IPS-15b (cell line): ENCODE results near the gene ZNF836.
A peak's percentile ranks its signal among the peaks of the same experiment; 100 is the strongest.

Experiments
- H3K27me3 ChIP-seq: one replicate; pipeline ENCODE4 v1.6.1; 2013; ENCODE audit warnings: low read length; ENCODE audit not compliant: control insufficient read depth, insufficient read depth
- H3K36me3 ChIP-seq: one replicate; pipeline ENCODE4 v1.6.1; 2013; ENCODE audit warnings: low read length; ENCODE audit not compliant: control insufficient read depth, insufficient read depth
- H3K4me1 ChIP-seq: one replicate; pipeline ENCODE4 v1.6.1; 2013; ENCODE audit warnings: mild to moderate bottlenecking, low read length; ENCODE audit not compliant: control insufficient read depth, insufficient read depth
- H3K4me3 ChIP-seq: one replicate; pipeline ENCODE4 v1.5.1; 2013; ENCODE audit warnings: low read depth, low read length
- H3K9ac ChIP-seq: one replicate; pipeline ENCODE4 v1.6.1; 2013; ENCODE audit warnings: low read depth, mild to moderate bottlenecking, low read length
- H3K9me3 ChIP-seq: one replicate; pipeline ENCODE4 v1.6.1; 2013; ENCODE audit warnings: mild to moderate bottlenecking, low read length; ENCODE audit not compliant: control insufficient read depth, insufficient read depth

Gene ZNF836

DNA sequence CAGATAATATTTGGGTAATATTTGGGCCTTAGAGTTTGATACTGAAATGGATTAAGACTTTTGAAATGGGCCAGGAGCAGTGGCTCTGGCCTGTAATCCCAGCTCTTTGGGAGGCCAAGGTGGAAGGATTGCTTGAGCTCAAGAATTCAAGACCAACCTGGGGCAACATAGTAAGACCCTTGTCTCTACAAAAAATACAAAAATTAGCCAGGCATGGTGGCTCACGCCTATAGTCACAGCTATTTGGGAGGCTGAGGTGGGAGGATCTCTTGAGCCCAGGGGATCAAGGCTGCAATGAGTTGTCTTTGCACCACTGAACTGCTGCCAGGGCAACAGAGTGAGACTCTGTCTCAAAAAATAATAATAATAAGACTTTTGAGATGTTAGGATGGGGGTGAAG, 926 bp upstream of the ZNF836 start:
- Histone ChIP-seq H3K36me3 (peaks cover 8% of the 10 kb centered on the region), H3K27me3 (no peaks in the 10 kb centered on the region), H3K4me3 (no peak overlapping the region), H3K9me3 (no peaks in the 10 kb centered on the region), H3K4me1 (peaks cover 5% of the 10 kb centered on the region), H3K9ac (no peak overlapping the region)

DNA sequence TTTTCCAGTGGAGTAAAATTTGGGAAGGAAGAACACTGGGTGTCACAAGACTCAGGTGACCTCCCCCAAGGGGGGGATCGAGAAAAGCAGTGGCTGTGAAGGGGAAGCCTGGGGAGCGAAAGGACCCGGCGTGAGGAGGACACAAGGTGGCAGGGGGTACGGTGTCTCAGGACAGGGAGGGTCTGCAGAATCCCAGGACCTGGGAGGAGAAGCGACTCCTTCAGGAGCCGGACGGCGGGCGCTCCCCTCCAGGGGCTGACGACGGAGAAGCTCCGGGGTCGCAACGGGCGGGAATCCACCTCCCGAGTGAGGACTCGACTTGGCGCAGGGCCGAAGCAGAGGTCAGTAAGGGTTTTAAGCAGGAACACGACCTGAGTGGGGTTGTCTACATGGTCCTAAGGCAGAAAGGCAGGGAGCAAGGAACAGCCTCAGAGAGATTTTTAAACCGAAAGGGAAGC, 529 bp downstream of the ZNF836 start:
- peak overlapping the region; percentile 85 for H3K4me3 ChIP-seq
- H3K36me3 ChIP-seq: peaks cover 11% of the 10 kb centered on the region
- no peaks in the 10 kb centered on the region for H3K27me3 ChIP-seq
- H3K9me3 ChIP-seq: no peaks in the 10 kb centered on the region
- H3K9ac ChIP-seq: peak overlapping the region; percentile 62
- H3K4me1 ChIP-seq: peaks cover 5% of the 10 kb centered on the region

DNA sequence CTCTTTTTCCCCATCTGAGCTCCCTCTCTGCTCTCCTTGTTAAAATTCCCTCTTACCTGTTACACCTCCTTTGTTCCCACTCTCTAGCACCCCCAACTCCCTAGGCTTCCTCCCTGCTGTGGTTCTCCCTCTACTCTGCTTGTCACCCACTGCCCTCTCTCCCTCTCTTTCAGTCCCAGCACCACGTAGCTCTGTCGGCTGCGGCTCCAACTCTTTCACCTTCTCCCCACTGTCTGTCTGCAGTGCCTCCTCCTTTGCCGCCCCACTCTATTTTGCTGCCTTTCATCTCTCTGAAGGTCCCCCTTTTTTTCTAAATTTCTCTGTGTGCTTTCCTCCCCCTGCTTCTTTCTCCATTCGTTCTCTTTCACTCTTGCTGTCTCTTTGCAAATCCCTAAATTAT, 1.1 kb downstream of the ZNF836 start:
- H3K4me3 ChIP-seq: peak overlapping the region; percentile 85
- peaks cover 5% of the 10 kb centered on the region for H3K4me1 ChIP-seq
- H3K36me3 ChIP-seq: peaks cover 11% of the 10 kb centered on the region
- no peak overlapping the region for H3K9ac ChIP-seq
- H3K9me3 ChIP-seq: no peaks in the 10 kb centered on the region
- H3K27me3 ChIP-seq: no peaks in the 10 kb centered on the region

DNA sequence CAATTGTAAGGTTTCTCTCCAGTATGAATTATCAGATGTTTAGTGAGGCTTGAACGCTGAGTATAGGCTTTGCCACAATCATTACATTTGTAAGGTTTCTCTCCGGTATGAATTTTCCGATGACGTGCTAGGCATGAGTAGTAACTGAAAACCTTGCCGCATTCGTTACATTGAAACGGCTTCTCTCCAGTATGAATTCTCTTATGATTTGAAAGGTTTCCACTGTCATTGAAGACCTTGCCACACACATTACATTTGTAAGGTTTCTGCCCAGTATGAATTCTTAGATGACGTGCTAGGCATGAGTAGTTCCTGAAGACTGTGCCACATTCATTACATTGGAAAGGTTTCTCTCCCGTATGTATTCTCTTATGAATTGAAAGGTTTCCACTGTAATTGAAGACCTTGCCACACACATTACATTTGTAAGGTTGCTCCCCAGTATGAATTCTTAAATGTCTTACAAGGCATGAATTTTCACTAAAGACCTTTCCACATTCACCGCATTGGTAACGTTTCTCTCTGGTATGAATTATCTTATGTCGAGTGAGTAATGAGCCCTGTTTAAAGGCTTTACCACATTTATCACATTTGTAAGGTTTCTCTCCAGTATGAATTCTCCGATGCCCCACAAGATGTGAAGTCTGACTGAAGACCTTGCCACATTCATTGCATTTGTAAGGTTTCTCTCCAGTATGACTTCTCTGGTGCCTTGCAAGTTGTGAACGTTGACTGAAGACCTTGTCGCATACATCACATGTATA, 15.6 kb downstream of the ZNF836 start:
- H3K9me3 ChIP-seq: peaks cover 31% of the 10 kb centered on the region
- peaks cover 11% of the 10 kb centered on the region for H3K36me3 ChIP-seq
- H3K27me3 ChIP-seq: no peaks in the 10 kb centered on the region
- no peak overlapping the region for H3K9ac ChIP-seq
- H3K4me3 ChIP-seq: no peak overlapping the region
- H3K4me1 ChIP-seq: no peaks in the 10 kb centered on the region

DNA sequence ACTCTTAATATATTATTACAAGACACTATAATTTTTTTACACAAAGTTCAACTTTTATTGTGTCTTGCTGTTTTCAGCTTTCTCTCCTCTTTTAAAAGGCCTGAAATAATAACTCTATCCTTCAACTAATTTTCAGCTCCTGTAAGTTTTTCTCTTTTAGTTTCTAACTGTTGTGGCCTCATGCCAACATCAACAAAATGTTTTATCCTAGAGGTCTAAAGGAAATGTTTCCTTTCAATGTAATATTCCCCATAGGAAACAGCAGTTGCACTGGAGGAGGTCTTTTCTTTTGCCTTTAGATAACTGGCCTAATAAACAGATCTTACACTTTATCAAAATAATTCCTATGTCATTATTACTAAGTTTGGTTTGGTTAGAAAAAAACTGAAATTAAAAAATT, 23.2 kb downstream of the ZNF836 start:
- Histone ChIP-seq H3K36me3 (no peaks in the 10 kb centered on the region), H3K27me3 (no peaks in the 10 kb centered on the region), H3K9me3 (no peaks in the 10 kb centered on the region), H3K9ac (no peak overlapping the region), H3K4me3 (no peak overlapping the region), H3K4me1 (no peaks in the 10 kb centered on the region)

DNA sequence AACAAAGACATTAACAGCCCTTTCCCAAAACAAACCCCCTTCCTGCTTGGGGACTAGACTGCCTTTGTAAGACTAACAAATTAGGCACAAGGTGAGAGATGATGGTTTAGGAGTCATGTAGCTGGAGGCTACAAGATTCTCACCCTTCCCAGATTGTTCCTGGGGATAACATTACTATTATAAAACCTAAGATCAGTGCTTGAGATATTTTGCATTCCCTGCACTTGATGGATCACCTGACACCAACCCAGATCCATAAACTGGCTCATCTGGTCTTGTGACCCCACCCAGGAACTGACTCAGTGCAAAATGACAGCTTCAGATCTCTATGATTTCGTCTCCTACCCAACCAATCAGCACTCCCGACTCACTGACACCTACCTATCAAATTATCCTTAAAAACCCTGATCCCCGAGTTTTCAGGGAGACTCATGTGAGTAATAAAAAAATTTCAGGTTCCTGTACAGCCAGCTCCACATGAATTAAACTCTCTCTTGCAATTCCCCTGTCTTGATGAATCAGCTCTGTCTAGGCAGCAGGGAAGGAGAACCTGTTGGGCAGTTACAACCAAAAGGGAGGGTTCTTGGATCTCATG, 29.3 kb downstream of the ZNF836 start:
- Histone ChIP-seq H3K27me3 (no peaks in the 10 kb centered on the region), H3K9me3 (no peaks in the 10 kb centered on the region), H3K4me3 (no peak overlapping the region), H3K36me3 (no peaks in the 10 kb centered on the region), H3K9ac (no peak overlapping the region), H3K4me1 (peaks cover 2% of the 10 kb centered on the region)

DNA sequence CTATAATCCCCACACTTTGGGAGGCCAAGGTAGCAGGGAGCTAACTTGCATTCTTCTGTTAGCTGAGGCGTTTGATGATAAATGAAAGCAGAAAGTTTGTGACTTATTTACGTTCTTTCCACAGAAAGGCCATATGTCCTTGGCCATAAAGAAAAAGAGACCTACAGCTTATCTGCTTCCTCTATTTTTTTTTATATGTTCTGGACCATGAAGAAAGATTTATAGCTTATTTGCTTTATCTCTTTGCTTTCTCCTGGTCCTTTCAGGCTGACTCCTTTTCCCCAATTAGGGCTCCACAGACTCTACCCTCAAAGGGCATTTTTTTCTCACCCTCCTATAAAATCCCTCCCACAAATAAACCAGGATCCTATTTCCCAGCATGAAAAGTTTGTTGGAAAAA, 30.2 kb downstream of the ZNF836 start:
- Histone ChIP-seq H3K9me3 (no peaks in the 10 kb centered on the region), H3K9ac (no peak overlapping the region), H3K36me3 (no peaks in the 10 kb centered on the region), H3K4me1 (peaks cover 2% of the 10 kb centered on the region), H3K27me3 (no peaks in the 10 kb centered on the region), H3K4me3 (no peak overlapping the region)

DNA sequence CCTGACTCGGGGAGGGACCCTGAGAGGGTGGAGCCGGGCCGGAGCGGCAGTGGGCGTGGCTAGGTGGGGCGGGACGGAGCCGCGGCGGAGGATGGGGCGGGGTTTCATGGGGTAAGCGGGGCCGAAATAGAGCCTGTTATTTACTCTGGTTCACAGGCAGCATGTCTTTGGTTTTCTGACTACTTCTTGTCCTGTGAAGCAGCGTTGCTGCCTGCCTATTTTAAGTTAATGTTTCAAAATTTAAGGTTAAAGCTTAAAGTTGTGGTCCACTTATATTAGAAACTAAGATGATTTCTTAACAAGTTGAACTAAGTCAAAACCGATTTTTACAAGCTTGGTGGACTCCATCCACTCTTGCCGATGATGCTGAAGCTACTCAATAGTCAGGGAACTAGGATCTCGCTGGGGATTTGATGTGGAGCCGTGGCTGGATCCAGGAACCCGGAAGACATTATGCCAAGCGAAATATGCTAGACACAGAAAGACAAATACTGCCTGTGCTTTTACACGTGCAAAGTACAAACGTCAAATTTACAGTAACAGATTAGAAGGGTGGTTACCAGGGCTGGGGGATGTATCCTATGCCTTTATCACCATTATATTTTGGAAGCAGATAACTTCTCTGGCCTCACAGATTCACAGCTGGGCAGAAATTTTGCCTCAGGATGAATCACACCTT, 31.2 kb downstream of the ZNF836 start:
- peak overlapping the region; percentile 5 for H3K4me3 ChIP-seq
- no peaks in the 10 kb centered on the region for H3K36me3 ChIP-seq
- no peak overlapping the region for H3K9ac ChIP-seq
- peaks cover 2% of the 10 kb centered on the region for H3K4me1 ChIP-seq
- H3K9me3 ChIP-seq: no peaks in the 10 kb centered on the region
- H3K27me3 ChIP-seq: no peaks in the 10 kb centered on the region

DNA sequence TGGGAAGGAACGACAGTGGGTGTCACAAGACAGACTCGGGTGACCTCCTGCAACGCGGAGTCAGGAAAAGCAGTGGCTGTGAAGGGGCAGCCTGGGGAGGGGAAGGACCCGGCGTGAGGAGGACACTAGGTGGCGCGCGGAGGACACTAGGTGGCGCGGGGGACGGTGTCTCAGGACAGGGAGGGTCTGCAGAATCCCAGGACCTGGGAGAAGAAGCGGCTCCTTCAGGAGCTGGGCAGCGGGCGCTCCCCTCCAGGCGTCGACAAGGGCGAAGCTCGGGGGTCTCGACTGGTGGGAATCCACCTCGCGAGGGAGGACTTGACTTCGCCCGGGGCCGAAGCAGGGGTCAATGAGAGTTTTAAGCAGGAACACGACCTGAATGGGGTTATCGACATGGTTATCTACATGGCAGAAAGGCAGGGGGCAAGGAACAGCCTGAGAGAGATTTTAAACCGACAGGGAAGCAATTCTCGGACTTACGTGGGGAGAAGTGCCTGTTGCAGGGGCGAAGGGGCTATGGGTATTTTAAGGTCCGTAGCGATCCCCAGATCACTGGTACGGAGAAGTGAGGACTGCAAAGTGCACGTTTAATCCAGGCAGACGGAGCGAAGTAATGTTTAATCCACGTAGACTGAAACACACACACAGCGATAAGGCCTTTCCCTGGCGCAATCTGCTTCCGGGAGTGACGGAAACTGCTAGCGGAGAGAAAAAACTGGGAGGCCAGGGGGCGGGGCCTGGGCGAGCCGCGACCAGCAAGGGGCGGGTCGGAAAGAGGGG, 32.0 kb downstream of the ZNF836 start, which contains the start of gene ZNF616:
Gene ZNF616, minus strand, starts transcription at position 687 of the 780 bp plus-strand sequence. CDS start 9,426 bp downstream, outside the sequence.
- Histone ChIP-seq H3K4me3 (peak within 1 kb of the TSS; percentile 80), H3K9me3 (no peaks in the 10 kb centered on the region), H3K9ac (peak within 1 kb of the TSS; percentile 95), H3K36me3 (no peaks in the 10 kb centered on the region), H3K27me3 (no peaks in the 10 kb centered on the region), H3K4me1 (peaks cover 2% of the 10 kb centered on the region)

DNA sequence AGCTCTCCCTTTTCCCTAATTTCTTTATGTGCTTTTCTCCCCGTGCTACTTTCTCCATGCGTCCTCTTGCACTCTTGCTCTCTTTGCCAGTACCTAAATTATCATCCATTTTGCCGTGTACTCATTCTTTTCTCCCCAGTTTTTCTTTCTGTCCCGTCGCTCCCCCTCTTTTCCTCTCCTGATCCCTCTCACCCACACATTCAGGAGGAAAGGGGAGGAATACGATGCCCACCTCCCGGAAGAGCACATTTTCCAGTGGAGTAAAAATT, 32.5 kb downstream of the ZNF836 start:
- no peaks in the 10 kb centered on the region for H3K9me3 ChIP-seq
- no peaks in the 10 kb centered on the region for H3K27me3 ChIP-seq
- H3K4me1 ChIP-seq: peaks cover 2% of the 10 kb centered on the region
- H3K9ac ChIP-seq: peak overlapping the region; percentile 57
- peak overlapping the region; percentile 80 for H3K4me3 ChIP-seq
- H3K36me3 ChIP-seq: no peaks in the 10 kb centered on the region

DNA sequence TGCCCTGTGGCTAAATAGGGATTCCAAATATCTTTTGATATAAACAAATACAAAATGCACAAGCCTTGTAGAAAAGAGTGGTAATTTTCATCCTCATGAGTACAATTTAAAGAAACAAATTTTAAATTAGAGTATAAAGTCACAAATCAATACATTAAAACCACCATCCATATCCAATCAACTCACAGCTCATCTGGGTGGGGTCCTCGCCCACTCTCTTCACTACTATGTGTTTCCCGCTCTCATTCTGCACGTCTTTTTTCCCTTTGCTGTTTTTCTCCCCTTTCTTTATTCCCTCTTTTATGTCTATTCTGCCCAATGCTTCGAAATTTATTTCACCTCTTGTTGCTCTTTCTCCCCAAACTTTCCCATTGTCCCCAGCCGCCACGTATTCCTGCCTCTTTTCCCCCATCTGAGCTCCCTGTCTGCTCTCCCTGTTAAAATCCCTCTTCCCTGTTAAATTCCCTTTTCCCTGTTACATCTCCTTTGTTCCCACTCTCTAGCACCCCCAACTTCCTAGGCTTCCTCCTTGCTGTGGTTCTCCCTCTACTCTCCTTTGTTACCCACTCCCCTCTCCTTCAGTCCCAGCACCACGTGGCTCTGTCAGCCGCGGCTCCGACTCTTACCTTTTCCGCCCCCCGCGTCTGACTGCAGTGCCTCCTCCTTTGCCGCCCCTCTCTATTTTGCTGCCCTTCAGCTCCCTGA, 33.0 kb downstream of the ZNF836 start:
- Histone ChIP-seq H3K9me3 (no peaks in the 10 kb centered on the region), H3K4me1 (peaks cover 2% of the 10 kb centered on the region), H3K36me3 (no peaks in the 10 kb centered on the region), H3K9ac (peak overlapping the region; percentile 57), H3K4me3 (peak overlapping the region; percentile 80), H3K27me3 (no peaks in the 10 kb centered on the region)
